NCI-H345 treated with DMSO at 0.1 percent for 48 hours (cell line): ENCODE results near the gene FYN.
A peak's percentile ranks its signal among the peaks of the same experiment; 100 is the strongest.

Experiments
- DNase-seq: peaks from one replicate; lab custom pipeline; 2025; ENCODE audit not compliant: unreplicated experiment; lab: John Stamatoyannopoulos, UW

The FYN gene

DNA sequence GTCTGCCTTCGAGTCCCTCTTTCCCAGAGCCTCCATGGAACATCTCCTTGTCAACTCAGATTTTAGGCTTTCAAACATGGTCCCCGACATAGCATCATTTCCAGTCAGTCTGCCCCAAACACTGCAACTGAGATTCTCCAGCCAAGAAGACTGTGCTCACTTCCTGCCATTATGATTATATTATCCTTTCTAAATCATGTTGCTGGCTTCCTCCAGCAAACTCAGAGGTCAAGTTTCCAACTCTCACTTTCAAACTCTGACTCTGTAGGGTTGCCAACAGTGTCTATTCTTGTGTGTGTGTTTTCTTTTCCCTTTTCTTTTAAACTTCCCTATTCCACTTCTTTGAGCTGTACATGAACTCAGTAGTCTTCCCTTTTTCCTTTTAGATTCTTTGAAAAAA is 206.4 kb downstream of the FYN start:
- DNase-seq: no peak

DNA sequence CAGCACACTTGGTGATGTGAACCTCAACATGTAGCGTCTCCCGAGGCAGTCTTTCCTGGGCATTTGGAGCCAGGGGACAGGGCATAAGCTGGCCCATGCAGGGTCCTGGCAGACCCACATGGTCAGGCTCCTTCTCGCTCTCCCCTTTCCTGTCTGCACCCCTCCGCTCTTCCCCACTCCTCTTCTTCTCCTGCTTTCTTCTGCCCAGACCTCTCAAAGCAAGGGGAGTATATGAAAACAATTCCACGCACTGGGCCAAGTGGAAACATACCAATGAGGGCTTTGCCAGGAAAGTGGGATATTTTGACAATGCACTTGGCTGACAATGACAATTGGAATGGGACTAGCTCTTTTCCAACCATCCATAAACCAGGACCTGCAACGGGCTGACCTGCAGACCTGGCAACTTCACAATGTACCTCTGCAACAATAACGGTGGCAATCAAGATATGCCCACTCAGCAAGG is 208.7 kb downstream of the FYN start:
- no peak for DNase-seq

DNA sequence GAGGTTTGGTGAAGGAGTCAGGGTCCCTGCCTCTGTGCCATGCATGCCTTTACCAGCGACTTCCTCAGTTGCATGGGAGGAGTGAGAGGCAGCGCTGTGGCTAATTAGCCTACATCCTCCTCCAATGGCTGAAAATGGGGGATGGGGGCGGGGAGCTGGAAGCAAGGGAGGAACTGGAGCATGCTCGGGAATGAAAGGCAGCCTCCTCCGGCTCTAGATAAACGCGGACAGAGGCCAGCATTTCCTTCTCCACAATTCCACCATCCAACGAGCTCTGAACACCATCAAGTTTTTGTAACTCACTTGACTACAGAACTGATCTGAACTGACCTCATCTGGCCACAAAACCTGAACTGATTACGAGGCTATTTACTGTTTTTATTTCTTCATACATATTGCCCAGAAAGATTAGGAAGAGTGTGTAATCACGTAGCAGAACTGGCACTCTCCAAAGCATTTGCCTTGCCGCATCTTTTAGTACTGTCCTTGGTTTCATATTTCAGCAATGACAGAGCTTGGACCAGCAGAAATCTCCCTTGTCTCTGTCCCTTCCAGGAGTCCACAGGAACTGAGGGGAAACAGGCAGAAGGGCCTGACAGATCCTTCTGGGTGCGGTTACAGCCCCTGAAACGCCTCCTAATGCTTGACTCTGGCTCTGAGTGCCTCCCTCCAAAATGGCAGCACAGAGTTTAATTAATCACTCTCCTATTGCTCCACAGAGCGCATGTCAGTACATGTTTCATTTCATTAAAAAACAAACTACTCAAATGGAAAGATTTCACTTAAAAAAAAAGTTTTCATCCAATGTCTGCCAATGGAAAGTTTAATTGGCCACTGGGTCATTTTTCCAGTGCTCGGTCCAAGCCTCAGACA is 209.3 kb downstream of the FYN start:
- no peak for DNase-seq

DNA sequence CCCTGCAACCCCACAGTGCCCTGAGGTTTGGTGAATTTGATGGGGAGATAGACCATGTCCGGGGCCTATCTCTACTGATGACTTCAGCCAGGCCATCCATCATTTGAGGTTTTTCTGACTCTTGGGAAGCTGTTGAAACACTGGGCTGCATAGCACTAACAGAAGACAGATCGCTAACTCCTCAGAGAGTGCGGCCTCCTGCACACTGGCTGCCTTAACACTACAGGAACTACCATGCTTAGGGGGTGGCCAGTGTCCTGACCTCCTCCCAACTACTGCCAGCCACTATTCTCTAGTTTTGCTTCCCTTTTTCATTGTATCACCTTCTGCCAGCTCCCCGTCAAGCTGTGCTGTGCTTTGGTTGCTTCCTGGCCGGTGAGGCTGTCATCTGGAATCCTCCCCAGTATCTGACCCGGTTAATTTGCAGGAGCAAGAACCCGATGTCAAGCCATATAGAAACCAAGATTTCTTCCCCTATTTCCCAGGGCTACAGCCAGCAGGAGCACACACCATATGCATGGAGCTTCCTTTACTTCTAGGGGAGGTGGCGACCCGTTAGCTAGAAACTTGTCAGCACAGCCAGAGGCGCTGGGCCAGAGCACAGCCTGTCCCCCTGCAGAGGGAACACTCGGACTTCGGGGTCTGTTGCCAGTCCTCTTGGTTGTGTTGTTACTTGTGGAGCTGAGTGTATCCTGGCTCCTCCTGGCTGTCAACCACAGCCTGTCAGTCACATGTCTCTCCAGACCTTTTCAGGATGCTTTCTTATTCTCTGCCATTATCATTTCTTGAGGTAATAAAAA is 210.3 kb downstream of the FYN start:
- DNase-seq: no peak

DNA sequence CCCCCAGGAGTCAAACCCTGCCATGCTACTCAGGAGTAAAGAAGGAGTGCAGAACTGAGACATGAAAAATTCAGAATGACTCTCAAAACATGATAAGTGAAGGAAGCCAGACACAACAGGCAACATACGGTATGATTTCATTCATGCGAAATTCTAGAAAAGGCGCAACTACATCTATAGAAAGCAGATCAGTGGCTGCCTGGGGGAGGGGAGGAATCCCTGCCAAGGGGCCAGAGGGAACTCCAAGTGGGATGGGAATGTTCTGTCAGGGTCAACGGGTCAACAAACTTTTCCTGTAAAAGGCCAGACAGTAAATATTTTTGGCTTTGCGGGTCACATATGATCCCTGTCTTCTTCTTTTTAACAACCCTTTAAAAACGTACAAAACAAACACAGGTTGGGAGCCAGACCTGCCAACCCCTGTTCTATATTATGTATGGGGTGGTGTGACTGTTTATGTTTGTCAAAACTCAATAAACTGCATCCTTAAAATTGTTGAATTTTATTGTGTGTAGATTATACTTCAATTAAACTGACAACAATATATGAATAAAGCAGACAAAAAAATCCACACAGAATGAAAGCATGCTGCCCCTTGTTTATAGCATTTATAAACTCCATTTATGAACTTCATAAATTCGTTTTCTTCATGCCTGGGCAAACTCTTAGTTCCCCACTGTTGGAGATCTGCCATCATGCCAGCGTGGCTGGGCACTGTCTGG is 211.0 kb downstream of the FYN start:
- DNase-seq: no peak

DNA sequence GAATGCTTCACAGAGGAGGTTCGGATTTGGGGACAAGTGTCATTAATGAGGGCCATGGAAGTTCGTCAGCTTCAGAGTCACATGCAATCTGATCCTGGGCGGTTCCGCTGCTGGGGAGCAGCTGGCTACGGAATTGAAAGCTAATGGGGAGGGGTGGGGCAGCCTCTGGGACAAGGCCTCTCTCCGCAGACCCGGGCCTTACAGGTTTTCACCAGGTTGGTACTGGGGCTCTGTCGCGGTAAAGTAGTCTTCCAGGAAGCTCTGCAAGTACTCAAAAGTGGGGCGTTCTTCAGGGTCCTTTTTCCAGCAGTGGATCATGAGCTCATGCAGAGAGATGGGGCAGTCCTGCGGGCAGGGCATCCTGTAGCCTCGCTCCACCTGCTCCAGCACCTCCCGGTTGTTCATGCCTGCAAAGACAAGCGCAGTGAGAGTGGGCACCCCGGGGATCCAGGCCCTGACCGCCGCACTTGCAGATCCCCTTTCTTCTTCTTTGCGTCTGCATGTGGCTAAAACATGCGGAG is 211.7 kb downstream of the FYN start:
- peak; percentile 34 for DNase-seq

DNA sequence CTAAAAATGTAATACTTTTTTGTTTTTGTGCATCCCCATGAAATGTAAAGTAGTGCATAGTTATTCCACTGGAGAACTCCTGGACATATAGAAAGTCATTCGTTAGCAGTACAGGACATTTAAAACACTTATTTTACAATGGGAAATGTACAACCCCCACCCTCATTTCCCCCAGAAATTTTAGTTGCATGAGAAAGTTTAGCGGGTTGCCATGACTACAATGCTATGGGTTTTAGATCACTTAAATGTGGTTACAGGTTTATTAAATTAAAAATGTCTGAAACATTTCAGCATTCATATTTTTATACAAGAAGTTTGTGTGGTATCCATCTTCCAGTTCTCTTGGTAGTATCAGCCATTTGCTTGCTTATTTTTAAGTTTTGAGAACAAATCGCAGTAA is 212.7 kb downstream of the FYN start:
- no peak for DNase-seq

DNA sequence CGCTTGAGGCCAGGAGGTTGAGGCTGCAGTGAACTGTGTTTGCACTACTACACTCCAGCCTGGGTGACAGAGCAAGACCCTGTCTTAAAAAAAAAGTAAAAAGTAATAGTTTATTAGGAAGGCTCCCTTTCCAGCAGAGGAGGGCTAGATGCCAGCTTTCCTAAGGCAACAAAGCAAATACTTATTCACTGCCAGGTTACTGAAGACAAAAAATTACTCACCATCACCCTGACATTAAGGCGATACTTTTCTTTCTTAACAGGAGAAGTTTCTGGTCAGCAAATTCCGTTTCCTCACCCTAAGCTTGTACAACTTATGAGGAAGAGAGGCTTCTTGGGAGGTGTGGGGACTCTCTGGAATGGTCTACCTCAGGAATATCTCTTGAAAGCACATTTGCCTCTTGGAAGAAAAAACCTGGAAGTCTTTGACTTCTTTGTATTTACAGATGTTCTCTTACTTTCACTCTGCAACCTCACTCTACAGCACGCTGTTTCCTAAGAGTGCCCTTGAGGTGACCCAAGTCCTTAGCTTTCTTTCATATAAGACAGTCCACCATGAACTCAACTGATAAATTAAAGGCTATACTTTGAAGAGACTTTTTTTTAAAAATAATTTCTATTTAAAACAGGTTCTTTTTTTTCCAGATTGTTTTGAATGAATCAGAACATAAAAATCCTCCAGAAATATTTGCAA is 214.6 kb downstream of the FYN start:
- no peak for DNase-seq

DNA sequence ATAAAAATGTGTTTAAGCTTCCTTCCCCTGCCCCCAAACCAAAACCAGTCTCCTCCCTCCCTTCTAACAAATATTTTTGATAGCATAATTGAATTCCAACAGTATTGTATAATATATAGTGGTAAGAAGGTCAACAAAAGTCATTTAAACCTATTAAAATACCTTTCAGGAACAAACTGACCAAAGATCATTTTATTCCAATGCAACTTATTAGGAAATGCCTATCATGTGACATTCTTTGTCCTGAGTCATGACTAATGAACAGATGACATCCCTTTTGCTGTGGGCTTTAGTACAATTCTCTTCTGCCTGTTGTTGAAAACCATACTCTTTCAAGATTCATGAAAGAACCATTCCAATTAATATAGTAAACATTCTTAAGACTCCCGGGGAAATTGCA is 216.1 kb downstream of the FYN start:
- DNase-seq: no peak

DNA sequence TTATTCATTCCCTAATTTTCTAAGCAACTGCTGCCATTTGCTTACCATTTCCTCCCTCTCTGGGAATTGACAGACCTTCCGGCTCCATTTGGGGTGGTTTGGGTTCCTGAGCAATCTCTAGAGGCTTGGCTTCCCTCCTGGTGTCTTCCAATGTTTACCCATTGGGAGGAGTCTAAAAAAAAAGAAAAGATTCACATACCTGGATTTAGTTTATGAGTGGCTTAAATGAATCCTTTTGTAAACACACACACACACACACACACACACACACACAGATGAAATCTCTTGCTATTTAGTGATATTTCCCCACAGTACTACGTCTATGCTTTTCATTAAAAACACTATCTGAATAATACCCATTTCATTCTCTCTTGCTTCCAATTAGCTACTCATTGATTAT is 219.3 kb downstream of the FYN start:
- DNase-seq: peak; percentile 63

DNA sequence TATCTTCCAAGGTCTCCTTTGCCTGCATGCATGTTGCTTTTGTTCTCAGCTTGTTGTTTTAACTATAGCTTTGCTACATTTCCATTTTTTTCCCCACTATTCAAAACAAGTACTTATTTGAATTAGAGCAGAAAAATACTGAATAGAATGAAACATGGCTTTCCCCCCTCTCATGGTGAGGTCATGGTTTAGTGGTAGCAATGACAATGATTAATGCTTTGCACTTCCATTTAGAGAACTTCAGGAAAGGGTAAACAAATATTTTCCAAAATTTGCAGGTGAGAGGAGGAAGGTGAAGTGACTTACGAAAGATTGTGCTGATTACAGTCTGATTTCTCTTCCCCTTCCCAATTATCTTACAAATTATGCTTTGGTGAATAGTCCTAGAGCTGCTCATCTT is 219.8 kb downstream of the FYN start:
- peak; percentile 55 for DNase-seq

DNA sequence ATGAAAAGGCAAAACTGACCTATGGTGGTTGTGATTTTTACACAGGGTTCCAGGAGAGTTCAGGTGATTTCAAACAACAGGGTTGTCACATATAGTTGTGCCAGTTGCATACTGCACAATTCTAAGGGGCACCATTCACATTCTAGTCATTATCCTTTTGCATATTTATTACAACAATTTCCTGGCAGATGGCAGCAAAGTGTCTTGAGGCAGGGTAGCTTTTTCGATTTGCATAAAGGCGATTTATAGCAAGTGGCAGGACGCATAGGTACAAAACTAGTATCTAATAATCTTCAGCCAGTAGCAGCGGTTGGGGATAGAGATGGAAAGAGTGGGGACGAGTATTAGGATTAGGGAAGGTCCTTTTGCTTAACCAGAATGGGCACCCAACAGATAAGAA is 221.1 kb downstream of the FYN start:
- no peak for DNase-seq

DNA sequence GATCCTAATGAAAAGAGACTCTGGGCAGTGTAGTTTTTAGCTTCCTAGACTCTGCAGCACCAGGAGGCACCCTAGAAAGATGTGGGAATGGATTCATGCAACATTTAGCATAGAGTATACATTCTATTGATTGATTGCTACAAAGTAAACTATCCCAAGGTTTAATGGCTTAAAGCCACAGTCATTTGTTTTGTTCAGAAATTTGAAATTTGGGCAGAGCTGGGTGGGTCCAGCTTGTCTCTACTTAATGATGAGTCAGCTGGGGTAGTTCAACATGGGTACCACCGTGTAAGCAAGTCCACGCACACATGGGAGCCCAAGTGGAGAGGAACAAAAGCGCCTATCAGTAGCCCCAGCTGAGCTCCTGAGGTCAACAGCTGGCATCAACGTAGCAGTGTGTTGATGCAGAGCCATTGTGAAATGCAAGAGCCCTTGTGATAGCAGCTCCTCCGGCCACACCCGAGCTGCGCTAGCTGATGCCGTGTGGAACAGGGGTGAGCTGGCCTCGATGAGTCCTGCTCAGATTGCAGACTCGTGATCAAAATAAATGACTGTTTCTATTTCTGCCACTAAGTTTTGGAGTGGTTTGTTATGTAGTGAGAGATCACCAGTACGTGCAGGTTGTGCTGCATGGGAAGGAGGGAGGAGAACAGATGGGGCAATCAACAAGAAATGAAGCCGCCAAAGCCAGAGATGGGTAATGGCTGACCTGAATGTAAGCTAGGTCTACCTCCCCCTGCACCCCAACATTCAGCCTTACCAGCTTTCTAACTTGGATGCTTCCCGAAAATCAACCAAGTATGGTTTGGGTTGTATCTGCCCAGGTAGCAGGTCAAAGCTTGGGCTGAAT is 221.8 kb downstream of the FYN start:
- DNase-seq: peak; percentile 92

DNA sequence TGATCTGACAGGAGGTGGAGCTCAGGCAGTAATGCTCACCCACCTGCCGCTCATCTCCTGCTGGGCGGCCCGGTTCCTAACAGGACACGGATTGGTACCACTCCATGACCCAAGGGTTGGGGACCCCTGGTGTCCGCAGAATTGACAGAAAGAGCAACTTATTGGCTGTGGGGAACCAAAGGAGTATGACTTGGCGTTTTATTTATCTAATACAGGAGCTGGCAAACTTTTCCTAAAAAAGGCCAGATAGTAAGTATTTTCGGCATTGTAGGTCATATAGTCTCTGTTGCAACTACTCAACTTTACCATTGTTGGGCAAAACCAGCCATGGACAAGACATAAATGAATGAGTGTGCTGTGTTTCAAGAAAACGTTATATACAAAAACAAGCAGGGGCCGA is 223.2 kb downstream of the FYN start:
- DNase-seq: no peak

DNA sequence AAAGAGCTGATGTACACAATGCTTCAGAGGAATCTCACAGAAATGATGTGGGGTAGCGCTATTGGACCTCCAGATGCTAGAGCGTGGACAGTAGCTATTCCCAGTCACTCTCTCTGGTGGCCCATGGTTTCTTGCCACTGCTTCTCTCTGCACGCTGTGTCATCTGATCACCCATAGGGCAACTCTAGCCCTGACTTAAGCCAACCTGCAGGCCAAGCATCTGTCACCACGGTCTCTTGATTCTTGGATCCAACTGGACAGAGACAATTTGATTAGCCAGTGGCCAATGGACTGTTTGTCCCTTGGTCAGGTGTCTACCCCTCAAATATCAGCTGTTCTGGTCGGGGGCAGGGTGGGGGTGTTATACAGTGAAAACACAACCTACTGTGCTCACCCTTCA is 225.2 kb downstream of the FYN start:
- DNase-seq: no peak

DNA sequence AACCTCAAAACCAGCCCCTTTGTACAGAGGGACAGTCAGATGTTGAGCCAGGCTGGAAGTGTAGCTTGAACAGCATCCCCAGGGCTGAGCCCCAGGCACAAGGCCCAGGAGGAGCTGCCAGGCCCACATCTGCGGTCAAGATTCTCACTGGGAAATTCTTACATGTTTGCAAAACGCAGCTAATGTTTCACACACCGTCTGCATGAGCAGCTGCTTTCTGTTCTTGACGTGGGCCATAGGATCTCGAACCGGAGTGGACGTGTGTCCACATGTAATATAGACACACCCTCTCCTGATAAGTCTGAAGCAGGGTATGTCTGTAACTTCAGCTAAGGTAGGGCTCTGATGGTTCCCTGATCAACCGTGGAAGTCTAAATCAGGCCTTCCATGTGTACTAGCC is 226.3 kb downstream of the FYN start:
- no peak for DNase-seq

DNA sequence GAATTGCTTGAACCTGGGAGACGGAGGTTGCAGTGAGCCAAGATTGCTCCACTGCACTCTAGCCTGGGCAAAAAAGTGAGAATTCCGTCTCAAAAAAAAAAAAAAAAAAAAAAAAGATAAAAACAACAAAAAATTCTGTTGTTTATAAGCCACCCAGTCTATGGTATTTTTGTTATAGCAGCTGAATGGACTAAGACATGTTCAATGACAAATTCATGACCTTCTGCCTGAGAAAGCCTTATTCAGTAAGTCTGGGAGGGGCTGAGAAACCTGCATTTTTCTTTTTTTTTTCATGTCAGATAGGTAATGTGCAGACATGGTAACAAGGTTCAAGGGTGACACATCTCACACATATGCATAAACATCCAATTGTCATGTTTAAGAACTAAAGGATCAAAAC is 227.2 kb downstream of the FYN start:
- no peak for DNase-seq

DNA sequence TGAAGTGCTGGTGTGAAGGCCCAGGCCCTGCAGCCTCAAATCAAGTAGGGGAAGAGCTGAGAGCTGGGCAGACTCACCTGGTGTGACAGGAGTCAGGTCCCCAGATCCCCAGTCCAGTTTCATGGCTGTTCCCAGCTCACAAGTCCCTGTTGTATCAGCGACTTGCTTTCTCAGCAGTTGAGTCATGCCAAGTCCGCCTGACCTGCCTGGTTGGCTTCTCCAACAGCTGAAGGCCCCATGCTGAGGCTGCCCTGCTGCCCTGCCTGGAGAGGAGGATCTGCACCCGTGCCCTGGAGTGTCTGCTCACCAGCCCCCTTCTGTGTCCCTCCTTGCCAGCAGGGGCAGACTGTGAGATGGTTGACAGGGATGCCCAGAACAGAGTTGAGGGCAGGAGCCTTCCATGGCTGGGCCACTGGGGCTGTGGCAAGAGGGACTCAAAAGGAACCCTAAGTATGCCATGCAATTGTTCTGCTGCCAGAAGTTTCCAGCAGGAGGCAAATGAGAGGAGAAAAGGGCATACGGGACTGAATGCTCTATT is 228.3 kb downstream of the FYN start:
- DNase-seq: no peak

DNA sequence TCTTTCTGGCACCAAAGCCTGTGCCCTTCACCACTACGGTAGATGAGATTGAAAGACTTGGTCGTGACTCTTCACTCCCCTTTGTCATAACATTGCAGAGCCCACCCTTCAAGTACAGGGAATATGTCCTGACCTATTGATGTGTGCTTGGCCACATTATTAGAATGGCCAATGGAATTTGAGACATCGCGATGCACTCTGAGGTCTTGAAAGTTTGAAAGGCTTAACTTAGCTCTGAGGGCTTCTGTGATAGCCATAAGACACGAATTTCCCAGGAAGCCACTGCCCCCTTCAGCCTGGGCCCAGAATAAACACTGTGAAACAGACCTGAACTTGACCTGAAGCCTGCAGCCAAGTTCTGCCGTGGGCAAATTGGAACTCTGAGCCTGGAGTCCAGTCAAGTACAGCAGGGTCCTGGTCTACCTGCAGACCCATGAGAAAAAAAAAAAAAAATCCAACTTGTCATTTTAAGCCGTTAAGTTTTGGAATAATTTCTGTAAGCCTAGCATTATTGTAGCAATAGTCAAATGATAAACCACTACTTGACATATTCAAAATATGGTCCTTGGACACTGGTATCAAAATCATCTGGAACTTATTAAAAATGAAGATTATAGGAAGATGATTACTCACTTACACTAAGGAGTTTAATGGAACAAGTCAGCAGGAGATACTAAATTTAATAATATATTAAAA is 230.6 kb downstream of the FYN start:
- no peak for DNase-seq
